ENCODE measurements around the gene CARM1. TPM values are rescaled to one million over a fixed set of nuclear protein-coding genes. Genes with fewer than 3 reads are reported as not detected.

CARM1 gene
- total and polyA plus RNA-seq, 2 of the 13 experiments (the other 11 are each of a cell fraction or from before 2014, with no cell fraction given), result 27.6 to 55.8 TPM

GRCh38 chr19:10871711-10872545, 575 bp downstream of the CARM1 start (continued):
- TF ChIP-seq RARG (CRISPR knock-in tag; IDR thresholded peaks at IDR 0.05; ENCODE audit: low read depth) (no peak), SP1 (IDR thresholded peaks at IDR 0.05) (no peak), SP1 (CRISPR knock-in tag; IDR thresholded peaks at IDR 0.05) (no peak), BRD4 (CRISPR knock-in tag; IDR thresholded peaks at IDR 0.05) (no peak), ZNF598 (CRISPR knock-in tag; IDR thresholded peaks at IDR 0.05; ENCODE audit: borderline replicate concordance) (no peak), KAT7 (CRISPR knock-in tag; IDR thresholded peaks at IDR 0.05; ENCODE audit: borderline replicate concordance) (0 out of 2 replicates have a peak, but pooled peaks have one; percentile 42), ZNF652 (CRISPR knock-in tag; IDR thresholded peaks at IDR 0.05; ENCODE audit: borderline replicate concordance, low read depth) (no peak), ZNF205 (CRISPR knock-in tag; IDR thresholded peaks at IDR 0.05) (no peak), ZNF354B (CRISPR knock-in tag; IDR thresholded peaks at IDR 0.05) (no peak), YEATS4 (CRISPR knock-in tag; IDR thresholded peaks at IDR 0.05; ENCODE audit: borderline replicate concordance) (peak; percentile 47; the same call in 1 of the 2 replicates), NFIC (IDR thresholded peaks at IDR 0.05; ENCODE audit: low read length) (no peak), ISX (CRISPR knock-in tag; conservative IDR thresholded peaks at IDR 0.05) (no peak), PHF8 (CRISPR knock-in tag; IDR thresholded peaks at IDR 0.05) (peak; percentile 8), ZBTB20 (CRISPR knock-in tag; IDR thresholded peaks at IDR 0.05; ENCODE audit: borderline replicate concordance, low read depth) (no peak), TFAP4 (IDR thresholded peaks at IDR 0.05; ENCODE audit: borderline replicate concordance, low read depth) (no peak), SPEN (CRISPR knock-in tag; IDR thresholded peaks at IDR 0.05; ENCODE audit: low read depth) (peak; percentile 1; the same call in 1 of the 2 replicates), ZNF44 (CRISPR knock-in tag; IDR thresholded peaks at IDR 0.05) (no peak), HMGXB4 (CRISPR knock-in tag; IDR thresholded peaks at IDR 0.05; ENCODE audit: borderline replicate concordance in 1 of 2, low read depth in 1 of 2) (0 out of 4 replicates have a peak, but pooled peaks have one; percentile 19 to 53), SP140L (CRISPR knock-in tag; IDR thresholded peaks at IDR 0.05; ENCODE audit: borderline replicate concordance) (no peak), HCFC1 (IDR thresholded peaks at IDR 0.05; ENCODE audit: low read depth, low read length) (no peak)
- TF ChIP-seq, protein P1, sequence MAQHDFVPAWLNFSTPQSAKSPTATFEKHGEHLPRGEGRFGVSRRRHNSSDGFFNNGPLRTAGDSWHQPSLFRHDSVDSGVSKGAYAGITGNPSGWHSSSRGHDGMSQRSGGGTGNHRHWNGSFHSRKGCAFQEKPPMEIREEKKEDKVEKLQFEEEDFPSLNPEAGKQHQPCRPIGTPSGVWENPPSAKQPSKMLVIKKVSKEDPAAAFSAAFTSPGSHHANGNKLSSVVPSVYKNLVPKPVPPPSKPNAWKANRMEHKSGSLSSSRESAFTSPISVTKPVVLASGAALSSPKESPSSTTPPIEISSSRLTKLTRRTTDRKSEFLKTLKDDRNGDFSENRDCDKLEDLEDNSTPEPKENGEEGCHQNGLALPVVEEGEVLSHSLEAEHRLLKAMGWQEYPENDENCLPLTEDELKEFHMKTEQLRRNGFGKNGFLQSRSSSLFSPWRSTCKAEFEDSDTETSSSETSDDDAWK (CRISPR knock-in tag; IDR thresholded peaks at IDR 0.05), result no peak
- TF ChIP-seq, protein P2, sequence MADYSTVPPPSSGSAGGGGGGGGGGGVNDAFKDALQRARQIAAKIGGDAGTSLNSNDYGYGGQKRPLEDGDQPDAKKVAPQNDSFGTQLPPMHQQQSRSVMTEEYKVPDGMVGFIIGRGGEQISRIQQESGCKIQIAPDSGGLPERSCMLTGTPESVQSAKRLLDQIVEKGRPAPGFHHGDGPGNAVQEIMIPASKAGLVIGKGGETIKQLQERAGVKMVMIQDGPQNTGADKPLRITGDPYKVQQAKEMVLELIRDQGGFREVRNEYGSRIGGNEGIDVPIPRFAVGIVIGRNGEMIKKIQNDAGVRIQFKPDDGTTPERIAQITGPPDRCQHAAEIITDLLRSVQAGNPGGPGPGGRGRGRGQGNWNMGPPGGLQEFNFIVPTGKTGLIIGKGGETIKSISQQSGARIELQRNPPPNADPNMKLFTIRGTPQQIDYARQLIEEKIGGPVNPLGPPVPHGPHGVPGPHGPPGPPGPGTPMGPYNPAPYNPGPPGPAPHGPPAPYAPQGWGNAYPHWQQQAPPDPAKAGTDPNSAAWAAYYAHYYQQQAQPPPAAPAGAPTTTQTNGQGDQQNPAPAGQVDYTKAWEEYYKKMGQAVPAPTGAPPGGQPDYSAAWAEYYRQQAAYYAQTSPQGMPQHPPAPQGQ (CRISPR knock-in tag; IDR thresholded peaks at IDR 0.05; ENCODE audit: borderline replicate concordance), result no peak
- TF ChIP-seq, protein P3, sequence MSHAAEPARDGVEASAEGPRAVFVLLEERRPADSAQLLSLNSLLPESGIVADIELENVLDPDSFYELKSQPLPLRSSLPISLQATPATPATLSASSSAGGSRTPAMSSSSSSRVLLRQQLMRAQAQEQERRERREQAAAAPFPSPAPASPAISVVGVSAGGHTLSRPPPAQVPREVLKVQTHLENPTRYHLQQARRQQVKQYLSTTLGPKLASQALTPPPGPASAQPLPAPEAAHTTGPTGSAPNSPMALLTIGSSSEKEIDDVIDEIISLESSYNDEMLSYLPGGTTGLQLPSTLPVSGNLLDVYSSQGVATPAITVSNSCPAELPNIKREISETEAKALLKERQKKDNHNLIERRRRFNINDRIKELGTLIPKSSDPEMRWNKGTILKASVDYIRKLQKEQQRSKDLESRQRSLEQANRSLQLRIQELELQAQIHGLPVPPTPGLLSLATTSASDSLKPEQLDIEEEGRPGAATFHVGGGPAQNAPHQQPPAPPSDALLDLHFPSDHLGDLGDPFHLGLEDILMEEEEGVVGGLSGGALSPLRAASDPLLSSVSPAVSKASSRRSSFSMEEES (CRISPR knock-in tag; IDR thresholded peaks at IDR 0.05), result no peak
